Myocyte (in vitro differentiated cells): ENCODE results near the gene SLC35F4. TPM values are rescaled to one million over a fixed set of nuclear protein-coding genes. Genes with fewer than 3 reads are reported as not detected.
"Not testable (repeated sequence)": the region's sequence is repeated elsewhere in the genome, so short reads cannot be mapped to it uniquely, and the experiment has no call there.

ENCODE experiments used
- DNase-seq: peaks from one replicate; pipeline ENCODE4 v3.0.0-alpha.2; 2012; ENCODE audit warnings: low read depth
- total RNA-seq: library from RNA; depleted of rRNA; stranded (reverse); fragments of >200 nt; gene quantifications from 2 replicates; pipeline ENCODE4 v1.2.3, GENCODE V29; 2014

The SLC35F4 gene
- total RNA-seq, 1 donor from 2014 or later, result not detected

DNA sequence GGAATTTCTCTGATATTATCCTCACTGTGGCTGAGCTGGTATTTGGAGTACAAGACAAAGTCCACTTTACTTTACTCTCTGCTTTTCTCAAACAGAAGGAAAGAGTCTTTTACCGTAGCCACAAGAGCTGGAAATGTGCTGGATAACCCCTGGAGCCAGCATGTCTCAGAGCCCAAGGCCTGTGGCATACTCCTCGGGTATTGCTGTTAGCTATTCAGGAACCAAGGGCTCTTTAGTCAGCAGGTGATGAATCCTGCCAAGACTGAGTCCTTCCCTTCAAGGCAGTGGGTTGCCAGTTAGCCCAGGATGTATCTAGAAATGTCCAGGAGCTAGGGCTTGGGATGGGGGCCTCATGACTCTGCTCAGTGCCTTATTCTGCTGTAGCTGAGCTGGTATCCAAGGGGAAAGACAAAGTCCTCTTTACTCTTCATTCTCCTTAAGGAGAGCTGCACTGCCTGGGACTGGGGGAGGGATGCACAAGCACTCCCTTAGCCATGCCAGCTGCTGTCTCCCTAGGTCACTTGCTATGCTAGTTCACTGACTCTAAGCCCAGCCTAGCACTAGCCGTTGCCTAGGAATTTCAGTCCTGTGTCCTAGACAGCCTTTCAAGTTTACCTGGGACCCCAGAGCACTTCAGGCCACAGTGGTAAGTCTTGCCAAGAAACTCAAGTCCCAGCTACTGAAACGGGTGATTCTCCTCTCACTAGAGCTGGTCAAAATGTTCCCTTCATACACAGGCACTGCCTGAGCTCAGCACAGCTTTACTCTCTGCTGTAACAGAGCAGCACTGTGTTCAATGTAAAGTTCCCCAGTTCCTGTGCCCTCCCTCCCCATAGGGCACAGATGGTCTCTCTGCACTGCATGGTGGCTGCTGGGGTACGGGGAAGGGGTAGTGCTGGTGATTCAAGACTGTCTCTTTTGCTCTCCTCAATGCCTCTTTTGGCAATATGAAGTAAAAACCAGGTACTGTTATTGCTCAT lies 136.4 kb downstream of the SLC35F4 start:
- DNase-seq, result no peak

DNA sequence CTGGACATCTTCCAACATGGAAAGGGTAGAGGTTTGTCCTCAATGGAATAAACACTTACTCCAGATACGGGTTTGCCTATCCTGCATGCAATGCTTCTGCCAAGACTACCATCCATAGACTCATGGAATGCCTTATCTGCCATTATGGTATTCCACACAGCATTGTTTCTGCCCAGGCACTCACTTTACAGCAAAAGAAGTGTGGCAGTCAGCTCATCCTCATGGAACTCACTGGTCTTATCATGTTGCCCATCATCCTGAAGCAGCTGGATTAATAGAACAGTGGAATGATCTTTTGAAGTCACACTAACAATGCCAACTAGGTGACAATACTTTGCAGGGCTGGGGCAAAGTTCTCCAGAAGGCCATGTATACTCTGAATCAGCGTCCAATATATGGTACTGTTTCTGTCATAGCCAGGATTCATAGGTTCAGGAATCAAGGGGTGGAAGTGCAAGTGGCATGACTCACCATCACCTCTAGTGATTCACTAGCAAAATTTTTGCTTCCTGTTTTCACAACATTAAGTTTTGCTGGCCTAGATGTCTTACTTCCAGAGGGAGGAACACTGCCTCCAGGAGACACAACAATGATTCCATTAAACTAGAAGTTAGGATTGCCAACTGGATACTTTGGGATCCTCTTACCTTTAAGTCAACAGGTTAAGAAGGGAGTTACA lies 140.4 kb downstream of the SLC35F4 start:
- no peak for DNase-seq

DNA sequence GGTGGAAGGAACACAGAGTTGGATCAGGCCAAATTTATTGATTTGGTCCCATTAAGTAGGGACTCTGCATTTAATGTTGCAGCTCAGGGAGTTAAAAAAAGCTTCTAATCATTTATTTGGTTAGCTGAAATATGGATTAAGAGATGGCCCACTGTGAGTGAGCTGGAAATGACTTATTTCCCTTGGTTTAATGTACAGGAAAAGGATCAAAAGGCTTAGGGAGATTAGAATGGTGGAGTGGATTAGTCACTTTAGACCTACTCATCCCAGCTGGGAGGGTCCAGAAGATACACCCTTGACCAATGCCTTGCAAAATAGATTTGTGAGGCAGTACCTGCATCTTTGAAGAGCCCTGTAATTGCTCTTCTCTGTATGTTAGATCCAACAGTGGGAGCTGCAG lies 143.8 kb downstream of the SLC35F4 start:
- not testable (repeated sequence) for DNase-seq

DNA sequence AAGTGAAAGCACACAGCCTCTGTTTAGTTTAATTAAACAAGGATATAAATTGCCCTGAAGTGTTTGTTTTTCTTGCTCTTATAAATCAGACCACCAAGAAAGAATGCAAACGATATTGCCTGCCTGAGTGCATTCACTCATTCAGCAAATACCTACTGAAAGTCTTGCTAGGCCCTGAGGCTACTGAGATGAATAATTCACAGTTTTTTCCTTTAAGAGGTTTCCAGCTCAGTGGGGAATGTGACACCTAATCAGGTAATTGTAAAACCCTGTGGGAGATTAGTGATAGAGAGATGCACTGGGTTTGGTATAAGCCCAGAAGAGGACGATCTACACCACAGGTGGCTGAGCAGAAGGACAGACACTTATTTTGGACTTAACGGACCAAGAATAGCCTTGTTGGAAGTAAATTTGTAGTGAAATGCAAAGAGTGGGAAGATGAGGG lies 151.4 kb downstream of the SLC35F4 start:
- no peak for DNase-seq

DNA sequence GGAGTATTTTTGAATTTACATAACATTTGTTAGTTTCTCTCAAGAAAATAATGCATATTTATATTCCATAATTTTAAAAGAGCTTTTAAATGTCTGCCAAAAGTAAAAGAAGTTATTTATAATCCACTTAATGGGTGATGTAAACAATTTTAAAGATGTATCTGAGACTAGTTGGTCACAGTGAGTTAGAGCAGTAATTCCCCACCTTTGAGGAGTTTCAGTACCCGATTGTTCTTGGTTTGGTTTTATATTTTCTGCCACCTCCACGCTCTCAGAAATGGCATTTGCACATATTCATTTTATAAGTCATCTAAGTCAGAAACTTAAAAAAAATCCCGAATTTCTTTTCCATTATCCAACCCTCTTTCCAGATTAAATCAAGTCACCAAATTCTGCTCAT lies 153.2 kb downstream of the SLC35F4 start:
- DNase-seq, result no peak

DNA sequence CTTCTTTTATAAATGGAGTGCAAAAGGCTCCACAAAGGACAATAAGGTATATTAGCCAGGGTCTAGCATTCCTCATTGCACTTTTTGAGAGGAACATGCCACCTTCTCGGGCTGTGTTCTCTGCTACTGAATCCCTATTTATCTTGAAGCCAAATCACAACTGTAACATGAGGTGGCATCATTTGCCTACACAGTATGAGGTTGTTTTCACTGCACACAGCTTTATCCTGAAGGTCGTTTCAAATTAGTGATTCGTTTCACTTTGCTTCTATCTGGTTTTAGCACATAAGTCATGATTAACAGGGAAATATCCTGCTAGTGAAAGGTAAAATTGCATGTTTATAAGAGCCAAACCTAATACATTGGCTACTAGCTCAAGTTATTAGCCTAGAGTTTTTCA lies 153.8 kb downstream of the SLC35F4 start:
- no peak for DNase-seq

DNA sequence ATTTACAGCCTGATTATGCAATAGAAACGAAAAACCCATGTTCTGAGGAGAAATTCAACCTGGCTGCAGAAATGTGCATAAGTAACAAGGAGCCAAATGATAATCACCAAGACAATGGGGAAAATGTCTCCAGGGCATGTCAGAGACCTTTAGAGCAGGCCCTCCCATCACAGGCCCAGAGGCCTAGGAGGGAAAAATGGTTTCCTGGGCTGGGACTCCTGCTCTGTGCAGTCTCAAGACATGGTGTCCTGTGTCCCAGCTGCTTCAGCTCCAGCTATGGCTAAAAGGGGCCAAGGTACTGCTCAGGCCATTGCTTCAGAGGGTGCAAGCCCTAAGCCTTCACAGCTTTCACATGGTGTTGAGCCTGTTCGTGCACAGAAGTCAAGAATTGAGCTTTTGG lies 156.0 kb downstream of the SLC35F4 start:
- no peak for DNase-seq

DNA sequence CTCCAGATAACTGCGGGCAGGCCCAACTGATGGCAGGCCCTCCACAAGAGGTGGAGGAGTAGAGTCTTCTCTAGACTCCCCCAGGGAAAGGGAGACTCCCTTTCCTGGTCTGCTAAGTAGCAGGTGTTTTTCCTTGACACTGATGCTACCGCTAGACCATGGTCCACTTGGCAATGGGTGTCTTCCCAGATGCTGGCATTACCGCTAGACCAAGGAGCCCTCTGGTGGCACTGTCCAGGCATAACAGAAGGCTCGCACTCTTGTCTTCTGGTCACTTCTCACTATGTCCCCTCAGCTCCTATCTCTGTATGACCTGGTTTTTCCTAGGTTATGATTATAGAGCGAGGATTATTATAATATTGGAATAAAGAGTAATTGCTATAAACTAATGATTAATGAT lies 156.8 kb downstream of the SLC35F4 start:
- not testable (repeated sequence) for DNase-seq

DNA sequence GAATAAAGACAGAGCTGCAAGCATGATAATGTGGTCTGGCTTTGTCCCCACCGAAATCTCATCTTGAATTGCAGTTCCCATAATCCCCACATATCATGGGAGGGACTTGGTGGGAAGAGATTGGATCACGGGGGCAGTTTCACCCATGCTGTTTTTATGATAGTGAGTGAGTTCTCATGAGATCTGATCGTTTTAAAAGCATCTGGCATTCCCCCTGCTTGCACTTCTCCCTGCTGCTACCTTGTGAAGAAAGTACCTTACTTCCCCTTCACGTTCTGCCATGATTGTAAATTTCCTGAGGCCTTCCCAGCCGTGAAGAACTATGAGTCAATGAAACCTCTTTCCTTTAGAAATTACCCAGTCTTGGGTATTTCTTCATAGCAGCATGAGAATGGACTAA lies 158.7 kb downstream of the SLC35F4 start:
- DNase-seq, result no peak

DNA sequence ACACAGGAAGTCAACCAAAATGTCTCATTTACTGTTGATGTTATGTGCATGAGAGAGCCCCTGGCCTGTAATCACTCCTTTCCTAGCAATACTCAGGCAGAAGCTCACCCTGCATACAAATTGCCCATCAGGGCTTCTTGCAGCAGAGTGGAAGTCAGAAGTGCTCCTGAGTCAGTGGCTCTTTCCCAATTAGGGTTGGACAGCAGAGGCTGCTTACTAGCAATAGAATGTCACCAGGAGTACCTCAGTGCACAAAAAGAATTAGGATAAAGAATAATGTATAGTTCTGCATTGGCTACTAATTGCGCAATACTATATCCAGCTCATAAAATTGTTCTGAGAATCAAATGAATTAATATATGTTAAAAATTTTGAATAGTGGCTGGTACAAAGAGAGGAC lies 161.1 kb downstream of the SLC35F4 start:
- no peak for DNase-seq

DNA sequence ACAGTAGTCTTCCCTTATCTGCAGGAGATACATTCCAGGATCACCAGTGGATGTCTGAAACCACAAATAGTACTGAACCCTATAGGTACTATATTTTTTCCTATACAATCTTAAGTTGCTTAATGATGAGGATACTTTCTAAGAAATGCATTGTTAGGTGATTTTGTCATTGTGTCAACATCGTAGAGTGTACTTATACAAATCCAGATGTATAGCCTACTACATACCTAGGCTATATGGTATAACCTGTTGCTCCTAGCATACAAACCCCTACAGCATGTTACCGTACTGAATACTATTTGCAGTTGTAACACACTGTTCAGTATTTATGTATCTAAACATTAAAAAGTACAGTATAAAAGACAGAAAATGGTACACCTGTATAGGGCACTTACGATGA lies 165.9 kb downstream of the SLC35F4 start:
- no peak for DNase-seq

DNA sequence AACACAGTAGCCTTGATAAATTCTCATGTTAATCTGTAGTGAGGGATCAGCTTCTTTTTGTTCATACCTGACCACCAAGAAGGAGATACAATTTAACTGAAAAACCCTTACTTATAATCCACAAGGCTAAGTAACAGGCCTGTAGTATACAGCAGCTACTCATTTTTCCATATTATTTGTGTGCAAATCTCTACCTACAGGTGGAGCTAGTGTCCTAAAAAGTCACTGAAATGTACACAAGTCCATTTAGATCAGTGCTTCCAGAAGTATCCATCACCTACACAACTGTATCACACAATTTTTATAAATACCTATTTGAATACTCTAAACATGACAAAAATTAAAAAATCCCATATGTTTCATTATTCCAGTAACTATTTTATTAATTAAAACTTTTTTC lies 173.2 kb downstream of the SLC35F4 start:
- DNase-seq, result peak; percentile 0

DNA sequence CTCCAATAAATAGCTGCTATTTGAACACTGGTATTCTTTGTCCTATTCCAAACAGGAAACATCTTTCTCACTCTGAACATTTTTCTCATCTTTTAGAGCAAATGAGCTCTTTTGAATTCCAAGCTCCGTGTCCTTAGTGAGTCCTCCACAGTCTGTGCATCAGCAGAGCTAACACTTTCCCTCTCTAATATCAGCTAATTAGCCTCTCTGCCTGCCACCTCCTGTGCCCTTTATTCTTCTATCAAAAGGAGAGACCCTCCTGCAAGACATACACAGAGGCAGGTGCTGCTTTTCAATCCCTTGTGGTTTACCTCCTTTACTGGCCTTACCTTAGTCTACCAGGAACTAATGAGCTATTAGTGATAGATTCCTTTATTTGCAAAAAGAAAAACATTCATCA lies 178.5 kb downstream of the SLC35F4 start:
- DNase-seq, result no peak

DNA sequence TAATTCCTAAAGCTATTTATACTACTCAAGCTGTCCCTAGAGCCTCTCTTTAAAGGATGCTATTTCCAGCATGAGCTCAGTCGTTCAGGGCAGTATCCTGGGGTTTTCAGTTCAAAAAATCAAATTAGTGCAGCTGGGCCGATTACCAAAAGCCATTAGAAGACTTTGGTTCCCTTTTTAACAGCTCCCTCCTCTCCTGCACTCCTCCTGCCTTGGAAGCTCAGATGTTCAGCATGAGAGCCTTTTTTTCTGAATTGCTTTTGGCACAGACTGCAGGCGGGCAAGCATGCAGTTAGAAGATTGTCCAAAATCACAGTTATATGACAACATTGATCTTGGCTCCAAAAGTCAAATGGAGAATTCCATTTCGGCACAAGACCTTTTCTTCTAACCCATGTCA lies 179.6 kb downstream of the SLC35F4 start:
- no peak for DNase-seq

DNA sequence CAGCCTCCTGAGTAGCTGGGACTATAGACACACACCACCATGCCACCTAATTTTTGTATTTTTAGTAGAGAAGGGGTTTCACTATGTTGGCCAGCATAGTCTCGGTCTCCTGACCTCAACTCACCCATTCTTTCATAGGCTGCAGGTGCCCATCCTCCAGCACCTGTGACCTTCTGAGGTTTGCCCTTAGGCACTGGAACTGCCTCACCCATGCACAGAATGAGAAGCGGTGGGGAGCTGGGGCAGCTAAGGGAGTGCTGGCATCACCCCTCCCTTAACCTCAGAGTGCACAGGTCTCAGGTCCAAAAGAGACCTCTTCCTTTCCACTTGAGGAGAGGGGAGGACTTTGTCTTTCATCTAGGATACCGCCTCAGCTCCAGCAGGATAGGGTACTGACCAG lies 194.9 kb downstream of the SLC35F4 start:
- DNase-seq, result no peak

DNA sequence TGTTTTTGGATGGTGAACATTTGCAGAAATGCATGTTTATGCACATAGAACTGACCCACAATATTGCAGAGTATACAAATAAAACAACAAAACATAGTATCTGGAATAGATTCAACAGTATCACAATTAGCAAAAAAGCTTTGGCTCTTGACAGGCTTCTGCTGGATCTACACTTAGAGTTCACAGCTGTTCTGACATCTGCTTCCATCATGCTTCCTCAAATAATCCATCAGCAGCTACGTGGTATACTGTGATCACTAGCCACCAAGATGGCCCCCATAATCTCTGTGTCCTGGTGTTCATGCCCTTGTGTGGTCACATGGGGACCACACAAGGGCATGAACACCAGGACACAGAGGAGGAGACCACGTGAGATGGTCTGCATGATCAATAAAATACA lies 205.7 kb downstream of the SLC35F4 start:
- no peak for DNase-seq

DNA sequence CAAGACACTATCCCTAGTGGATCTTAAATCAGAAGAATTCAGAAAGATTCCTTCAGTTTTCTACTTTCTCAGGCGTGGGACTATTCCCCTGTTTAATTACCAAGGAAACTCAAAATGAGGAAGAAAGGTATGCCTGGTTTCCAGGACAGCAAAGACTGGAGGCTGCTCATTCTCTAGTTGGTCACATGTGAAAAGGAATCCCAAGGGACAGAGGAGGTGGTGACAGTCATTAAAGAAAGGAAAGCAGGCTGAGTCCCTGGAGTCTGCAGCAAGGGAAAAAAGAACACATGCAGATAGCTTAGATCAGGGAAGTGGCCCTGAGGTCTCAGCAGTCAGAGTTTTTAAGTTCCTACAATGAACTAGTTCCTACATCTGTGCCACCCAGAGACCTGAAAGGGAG lies 206.8 kb downstream of the SLC35F4 start:
- no peak for DNase-seq

DNA sequence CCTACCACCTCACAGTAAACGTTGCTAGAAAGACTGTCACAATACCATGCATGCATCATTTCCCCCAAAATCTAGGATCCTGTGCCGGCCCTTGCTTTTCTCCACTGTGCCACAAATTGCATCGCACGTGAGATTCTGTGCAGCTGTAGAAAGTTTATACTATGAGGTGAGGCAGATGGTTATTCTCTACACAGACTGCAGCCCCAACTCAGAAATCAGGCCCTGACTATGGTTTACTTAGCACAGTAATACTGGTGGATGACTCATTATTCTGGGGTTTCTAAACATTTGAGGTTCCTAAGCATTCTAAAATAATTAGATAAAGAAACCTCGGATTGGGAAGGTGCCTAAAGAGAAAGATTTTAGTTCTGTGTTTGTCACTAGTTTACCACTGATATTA lies 208.4 kb downstream of the SLC35F4 start:
- DNase-seq, result no peak

DNA sequence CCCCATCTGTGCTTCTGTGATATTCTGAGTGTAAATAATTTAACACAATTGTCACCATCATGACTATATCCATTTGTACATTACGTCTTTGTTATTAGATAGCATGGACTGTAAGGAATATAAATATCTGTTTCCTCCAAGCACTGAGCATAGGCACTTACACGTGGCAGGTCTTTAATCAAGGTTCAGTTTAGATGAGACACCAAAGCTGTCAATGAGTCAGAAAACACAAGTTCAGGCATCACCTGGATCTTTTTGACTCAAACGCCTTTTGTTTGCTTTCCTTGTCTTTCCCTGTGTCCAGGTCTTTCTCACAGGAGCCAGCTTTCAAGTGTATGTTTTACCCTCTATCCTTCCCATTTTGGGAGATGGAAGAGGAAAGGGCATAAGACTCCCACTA lies 209.0 kb downstream of the SLC35F4 start:
- no peak for DNase-seq

DNA sequence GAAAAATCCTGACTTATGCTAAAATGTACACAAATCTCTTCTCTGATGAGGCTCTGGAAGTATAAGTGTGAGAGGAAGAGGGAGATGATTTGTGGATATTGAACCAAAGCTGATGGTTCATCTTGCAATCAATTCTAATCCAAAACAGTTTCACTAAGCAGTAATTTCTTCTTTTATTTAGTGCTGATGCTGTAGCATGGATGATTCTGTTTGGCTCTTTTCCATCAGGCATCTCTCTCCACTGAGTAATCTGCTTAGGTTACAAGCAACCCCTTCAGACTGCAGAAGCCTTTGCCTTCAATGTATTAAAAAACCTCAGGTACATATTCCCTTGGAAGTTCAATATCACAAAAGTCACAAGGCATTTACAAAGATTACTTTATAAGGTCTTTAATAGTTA lies 213.1 kb downstream of the SLC35F4 start:
- DNase-seq, result no peak

DNA sequence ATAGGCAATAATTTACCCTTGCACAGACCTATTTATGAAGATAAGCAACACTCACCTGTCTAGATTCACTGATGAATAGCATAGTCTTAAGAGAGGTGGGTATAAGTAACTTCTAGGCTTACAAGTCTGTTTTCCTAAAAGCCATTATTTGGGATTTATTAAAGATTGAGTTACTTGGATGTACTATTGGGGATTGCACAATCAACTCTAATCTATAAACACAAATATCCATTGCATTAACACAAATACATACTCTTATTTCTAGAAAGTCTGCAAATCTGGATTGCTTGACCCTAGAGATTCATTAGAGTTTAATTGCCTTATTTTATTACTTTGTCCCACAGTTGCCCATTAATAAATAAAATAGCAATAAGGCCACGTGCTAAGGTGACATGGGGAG lies 224.1 kb downstream of the SLC35F4 start:
- DNase-seq, result no peak

DNA sequence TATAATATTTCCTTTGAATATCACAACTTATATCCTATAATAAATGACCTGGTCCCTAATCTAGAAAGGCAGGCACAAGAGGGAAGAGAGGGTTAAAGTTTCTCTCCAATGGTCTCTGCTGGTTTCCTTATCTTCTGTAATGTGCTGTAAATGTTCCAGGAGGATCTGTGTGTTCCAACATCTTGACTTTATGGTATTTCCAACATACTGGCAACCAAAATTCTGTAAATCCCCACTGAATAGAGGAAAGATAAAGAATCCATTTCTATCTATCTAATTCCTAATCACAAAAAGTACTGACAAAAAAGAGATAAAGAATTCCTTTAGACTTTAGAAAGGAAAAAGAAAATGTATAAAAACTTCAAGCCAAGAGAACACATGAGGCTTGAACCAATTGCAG lies 225.9 kb downstream of the SLC35F4 start:
- DNase-seq, result no peak

DNA sequence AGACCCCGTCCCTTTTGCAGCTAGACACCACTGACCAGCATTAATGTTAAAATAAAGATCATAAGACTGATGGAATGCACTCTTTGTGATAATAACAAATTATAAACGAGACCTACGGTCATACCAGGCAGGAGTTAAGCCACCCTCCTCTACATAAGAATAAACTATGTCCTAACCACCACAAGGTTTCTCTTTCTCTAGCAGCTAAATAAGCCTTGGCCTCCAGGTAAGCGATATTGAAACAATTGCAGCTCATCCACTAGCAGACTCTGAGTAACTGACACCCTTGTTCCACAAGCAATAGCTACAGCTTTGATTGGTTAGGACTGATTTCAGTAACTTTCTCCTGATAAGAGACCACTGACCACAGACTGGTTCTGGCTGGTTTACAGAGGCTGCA lies 228.0 kb downstream of the SLC35F4 start:
- DNase-seq, result no peak
